ENCODE measurements around the gene DYRK1B.

DYRK1B gene

GRCh38 chr19:39841041-39841440 is 7.1 kb upstream of the DYRK1B start:
- Histone ChIP-seq H2BK120ac (ENCODE audit: low read depth, low read length) (no peak overlapping the region), H3K36me3 (replicated peaks in 1 of 2; ENCODE audit: control insufficient read depth in 2 of 2, insufficient read depth in 2 of 2, low read length in 2 of 2) (peaks cover 30 to 55% of the 10 kb centered on the region in 2 donors)
- no CpG with 5 or more reads among the region's 4 CpGs for WGBS, 2 donors (ENCODE audit: extremely low coverage in 2 of 2, insufficient read length in 2 of 2, insufficient replicate concordance in 1 of 2)

GRCh38 chr19:39840492-39840891 is 6.5 kb upstream of the DYRK1B start:
- no peak overlapping the region for H3K4me2 ChIP-seq (ENCODE audit: insufficient read depth, low read length, poor library complexity, severe bottlenecking)
- no peak overlapping the region for H2AFZ ChIP-seq (ENCODE audit: low read length)
- H3K4me3 ChIP-seq (ENCODE audit: low read length in 2 of 2): no peak overlapping the region
- peaks cover 30 to 61% of the 10 kb centered on the region in 2 donors for H3K36me3 ChIP-seq (replicated peaks in 1 of 2; ENCODE audit: control insufficient read depth in 2 of 2, insufficient read depth in 2 of 2, low read length in 2 of 2)
- H2AK5ac ChIP-seq (ENCODE audit: low read depth, low read length): no peak overlapping the region
- H2BK15ac ChIP-seq (ENCODE audit: low read length): no peak overlapping the region
- DNase-seq (ENCODE audit: low spot score): no peak
- H3K18ac ChIP-seq (ENCODE audit: low read length): no peak overlapping the region
- no CpG with 5 or more reads among the region's 17 CpGs for WGBS, 2 donors (ENCODE audit: extremely low coverage in 2 of 2, insufficient read length in 2 of 2, insufficient replicate concordance in 1 of 2)
- no peak overlapping the region for H2BK120ac ChIP-seq (ENCODE audit: low read depth, low read length)
- peaks cover 6 to 11% of the 10 kb centered on the region in 2 donors for H3K4me1 ChIP-seq (ENCODE audit: control insufficient read depth in 2 of 2, insufficient read depth in 1 of 2, low read depth in 1 of 2, low read length in 2 of 2)
- H3K14ac ChIP-seq (ENCODE audit: low read length): no peak overlapping the region
- H3K4ac ChIP-seq (ENCODE audit: low read length): no peak overlapping the region
- no peaks in the 10 kb centered on the region for H3K27me3 ChIP-seq (ENCODE audit: control insufficient read depth in 3 of 3, insufficient read depth in 3 of 3, low read depth in 1 of 3, low read length in 3 of 3)
- H3K27ac ChIP-seq (replicated peaks; ENCODE audit: low read length): no peak overlapping the region
- no peaks in the 10 kb centered on the region for H3K9me3 ChIP-seq (replicated peaks in 1 of 2; ENCODE audit: control insufficient read depth in 2 of 2, insufficient read depth in 1 of 2, low read depth in 1 of 2, low read length in 2 of 2)
- no peak overlapping the region for H4K91ac ChIP-seq (ENCODE audit: low read depth, low read length, poor library complexity)
- H3K9ac ChIP-seq (ENCODE audit: low read depth, low read length, poor library complexity): no peak overlapping the region
- no peak overlapping the region for H2BK12ac ChIP-seq (ENCODE audit: low read length)
- H3K23ac ChIP-seq (ENCODE audit: low read depth, low read length, poor library complexity): no peak overlapping the region
- H4K8ac ChIP-seq (ENCODE audit: low read depth, low read length): no peak overlapping the region
- H3K79me1 ChIP-seq (ENCODE audit: low read depth, low read length): peaks cover 10% of the 10 kb centered on the region
- no peak overlapping the region for H2BK5ac ChIP-seq (ENCODE audit: low read length)

More at GRCh38 chr19:39841041-39841440, 7.1 kb upstream of the DYRK1B start:
- Histone ChIP-seq H2AK5ac (ENCODE audit: low read depth, low read length) (no peak overlapping the region), H4K91ac (ENCODE audit: low read depth, low read length, poor library complexity) (no peak overlapping the region), H2BK12ac (ENCODE audit: low read length) (no peak overlapping the region), H3K79me1 (ENCODE audit: low read depth, low read length) (peaks cover 13% of the 10 kb centered on the region), H2AFZ (ENCODE audit: low read length) (no peak overlapping the region), H3K4ac (ENCODE audit: low read length) (no peak overlapping the region), H3K4me1 (ENCODE audit: control insufficient read depth in 2 of 2, insufficient read depth in 1 of 2, low read depth in 1 of 2, low read length in 2 of 2) (peaks cover 6 to 11% of the 10 kb centered on the region in 2 donors), H4K8ac (ENCODE audit: low read depth, low read length) (no peak overlapping the region), H2BK5ac (ENCODE audit: low read length) (no peak overlapping the region), H3K27ac (replicated peaks; ENCODE audit: low read length) (no peak overlapping the region), H3K18ac (ENCODE audit: low read length) (no peak overlapping the region), H3K14ac (ENCODE audit: low read length) (no peak overlapping the region), H3K23ac (ENCODE audit: low read depth, low read length, poor library complexity) (no peak overlapping the region), H3K4me3 (ENCODE audit: low read length in 2 of 2) (no peak overlapping the region), H3K27me3 (ENCODE audit: control insufficient read depth in 3 of 3, insufficient read depth in 3 of 3, low read depth in 1 of 3, low read length in 3 of 3) (no peaks in the 10 kb centered on the region), H3K9me3 (replicated peaks in 1 of 2; ENCODE audit: control insufficient read depth in 2 of 2, insufficient read depth in 1 of 2, low read depth in 1 of 2, low read length in 2 of 2) (no peaks in the 10 kb centered on the region), H3K4me2 (ENCODE audit: insufficient read depth, low read length, poor library complexity, severe bottlenecking) (no peak overlapping the region), H3K9ac (ENCODE audit: low read depth, low read length, poor library complexity) (no peak overlapping the region), H2BK15ac (ENCODE audit: low read length) (no peak overlapping the region)
- DNase-seq (ENCODE audit: low spot score): no peak

- H3K18ac ChIP-seq (ENCODE audit: low read length): no peak overlapping the region
- peaks cover 33 to 68% of the 10 kb centered on the region in 2 donors for H3K36me3 ChIP-seq (replicated peaks in 1 of 2; ENCODE audit: control insufficient read depth in 2 of 2, insufficient read depth in 2 of 2, low read length in 2 of 2)
- WGBS, 2 donors (ENCODE audit: extremely low coverage in 2 of 2, insufficient read length in 2 of 2, insufficient replicate concordance in 1 of 2): no CpG with 5 or more reads among the region's 13 CpGs
- H3K23ac ChIP-seq (ENCODE audit: low read depth, low read length, poor library complexity): no peak overlapping the region
- H3K27me3 ChIP-seq (ENCODE audit: control insufficient read depth in 3 of 3, insufficient read depth in 3 of 3, low read depth in 1 of 3, low read length in 3 of 3): no peaks in the 10 kb centered on the region
- no peak overlapping the region for H3K14ac ChIP-seq (ENCODE audit: low read length)
- H2AK5ac ChIP-seq (ENCODE audit: low read depth, low read length): no peak overlapping the region
- H2BK5ac ChIP-seq (ENCODE audit: low read length): no peak overlapping the region
- H2BK120ac ChIP-seq (ENCODE audit: low read depth, low read length): no peak overlapping the region
- H2AFZ ChIP-seq (ENCODE audit: low read length): no peak overlapping the region
- H2BK15ac ChIP-seq (ENCODE audit: low read length): no peak overlapping the region
- no peak for DNase-seq (ENCODE audit: low spot score)
- H2BK12ac ChIP-seq (ENCODE audit: low read length): no peak overlapping the region
- no peak overlapping the region for H3K9ac ChIP-seq (ENCODE audit: low read depth, low read length, poor library complexity)
- H3K4me2 ChIP-seq (ENCODE audit: insufficient read depth, low read length, poor library complexity, severe bottlenecking): no peak overlapping the region
- no peak overlapping the region for H4K8ac ChIP-seq (ENCODE audit: low read depth, low read length)
- H3K27ac ChIP-seq (replicated peaks; ENCODE audit: low read length): no peak overlapping the region
- no peaks in the 10 kb centered on the region for H3K9me3 ChIP-seq (replicated peaks in 1 of 2; ENCODE audit: control insufficient read depth in 2 of 2, insufficient read depth in 1 of 2, low read depth in 1 of 2, low read length in 2 of 2)
- H3K4me1 ChIP-seq (ENCODE audit: control insufficient read depth in 2 of 2, insufficient read depth in 1 of 2, low read depth in 1 of 2, low read length in 2 of 2): peaks cover 3 to 11% of the 10 kb centered on the region in 2 donors
- H3K4ac ChIP-seq (ENCODE audit: low read length): no peak overlapping the region
- H3K4me3 ChIP-seq (ENCODE audit: low read length in 2 of 2): no peak overlapping the region
- peaks cover 10% of the 10 kb centered on the region for H3K79me1 ChIP-seq (ENCODE audit: low read depth, low read length)
- H4K91ac ChIP-seq (ENCODE audit: low read depth, low read length, poor library complexity): no peak overlapping the region
Observed at GRCh38 chr19:39839678-39840327, 5.8 kb upstream of the DYRK1B start.

GRCh38 chr19:39838569-39838968 is 4.6 kb upstream of the DYRK1B start:
- Histone ChIP-seq H3K27ac (replicated peaks; ENCODE audit: low read length) (no peak overlapping the region), H2BK5ac (ENCODE audit: low read length) (no peak overlapping the region), H2AK5ac (ENCODE audit: low read depth, low read length) (no peak overlapping the region), H3K79me1 (ENCODE audit: low read depth, low read length) (peaks cover 10% of the 10 kb centered on the region), H3K18ac (ENCODE audit: low read length) (no peak overlapping the region), H3K14ac (ENCODE audit: low read length) (no peak overlapping the region), H2BK12ac (ENCODE audit: low read length) (no peak overlapping the region), H3K36me3 (replicated peaks in 1 of 2; ENCODE audit: control insufficient read depth in 2 of 2, insufficient read depth in 2 of 2, low read length in 2 of 2) (peaks cover 35 to 74% of the 10 kb centered on the region in 2 donors), H3K23ac (ENCODE audit: low read depth, low read length, poor library complexity) (no peak overlapping the region), H2BK120ac (ENCODE audit: low read depth, low read length) (no peak overlapping the region), H3K27me3 (ENCODE audit: control insufficient read depth in 3 of 3, insufficient read depth in 3 of 3, low read depth in 1 of 3, low read length in 3 of 3) (no peaks in the 10 kb centered on the region), H3K9me3 (replicated peaks in 1 of 2; ENCODE audit: control insufficient read depth in 2 of 2, insufficient read depth in 1 of 2, low read depth in 1 of 2, low read length in 2 of 2) (no peaks in the 10 kb centered on the region), H4K91ac (ENCODE audit: low read depth, low read length, poor library complexity) (no peak overlapping the region), H3K4me2 (ENCODE audit: insufficient read depth, low read length, poor library complexity, severe bottlenecking) (no peak overlapping the region), H2AFZ (ENCODE audit: low read length) (no peak overlapping the region), H3K4ac (ENCODE audit: low read length) (no peak overlapping the region), H3K4me1 (ENCODE audit: control insufficient read depth in 2 of 2, insufficient read depth in 1 of 2, low read depth in 1 of 2, low read length in 2 of 2) (peaks cover 3 to 4% of the 10 kb centered on the region in 2 donors), H3K4me3 (ENCODE audit: low read length in 2 of 2) (peak overlapping the region in 1 of 2 donors; percentile 28), H3K9ac (ENCODE audit: low read depth, low read length, poor library complexity) (no peak overlapping the region), H4K8ac (ENCODE audit: low read depth, low read length) (no peak overlapping the region), H2BK15ac (ENCODE audit: low read length) (no peak overlapping the region)
- WGBS, 2 donors (ENCODE audit: extremely low coverage in 2 of 2, insufficient read length in 2 of 2, insufficient replicate concordance in 1 of 2): no CpG with 5 or more reads among the region's 4 CpGs
- DNase-seq (ENCODE audit: low spot score): no peak
